ENCODE data around the gene SMIM38. TPM values are rescaled to one million over a fixed set of nuclear protein-coding genes. Genes with fewer than 3 reads are reported as not detected.

Gene SMIM38
- polyA plus RNA-seq (2012; ENCODE audit: insufficient read length, low read depth), result 0.11 TPM

GRCh38 chr11:69155302-69156234 is at the start of gene SMIM38:
SMIM38 (plus strand) TSS chr11:69155935; CDS start chr11:69157847, 1,912 bp downstream.
- TF ChIP-seq SIN3A (IDR thresholded peaks at IDR 0.05; ENCODE audit: borderline replicate concordance, insufficient read depth, low read length), result no peak
- TF ChIP-seq TAF1 (IDR thresholded peaks at IDR 0.05; ENCODE audit: borderline replicate concordance, insufficient read depth, low read length), result no peak
- TF ChIP-seq, protein P1, sequence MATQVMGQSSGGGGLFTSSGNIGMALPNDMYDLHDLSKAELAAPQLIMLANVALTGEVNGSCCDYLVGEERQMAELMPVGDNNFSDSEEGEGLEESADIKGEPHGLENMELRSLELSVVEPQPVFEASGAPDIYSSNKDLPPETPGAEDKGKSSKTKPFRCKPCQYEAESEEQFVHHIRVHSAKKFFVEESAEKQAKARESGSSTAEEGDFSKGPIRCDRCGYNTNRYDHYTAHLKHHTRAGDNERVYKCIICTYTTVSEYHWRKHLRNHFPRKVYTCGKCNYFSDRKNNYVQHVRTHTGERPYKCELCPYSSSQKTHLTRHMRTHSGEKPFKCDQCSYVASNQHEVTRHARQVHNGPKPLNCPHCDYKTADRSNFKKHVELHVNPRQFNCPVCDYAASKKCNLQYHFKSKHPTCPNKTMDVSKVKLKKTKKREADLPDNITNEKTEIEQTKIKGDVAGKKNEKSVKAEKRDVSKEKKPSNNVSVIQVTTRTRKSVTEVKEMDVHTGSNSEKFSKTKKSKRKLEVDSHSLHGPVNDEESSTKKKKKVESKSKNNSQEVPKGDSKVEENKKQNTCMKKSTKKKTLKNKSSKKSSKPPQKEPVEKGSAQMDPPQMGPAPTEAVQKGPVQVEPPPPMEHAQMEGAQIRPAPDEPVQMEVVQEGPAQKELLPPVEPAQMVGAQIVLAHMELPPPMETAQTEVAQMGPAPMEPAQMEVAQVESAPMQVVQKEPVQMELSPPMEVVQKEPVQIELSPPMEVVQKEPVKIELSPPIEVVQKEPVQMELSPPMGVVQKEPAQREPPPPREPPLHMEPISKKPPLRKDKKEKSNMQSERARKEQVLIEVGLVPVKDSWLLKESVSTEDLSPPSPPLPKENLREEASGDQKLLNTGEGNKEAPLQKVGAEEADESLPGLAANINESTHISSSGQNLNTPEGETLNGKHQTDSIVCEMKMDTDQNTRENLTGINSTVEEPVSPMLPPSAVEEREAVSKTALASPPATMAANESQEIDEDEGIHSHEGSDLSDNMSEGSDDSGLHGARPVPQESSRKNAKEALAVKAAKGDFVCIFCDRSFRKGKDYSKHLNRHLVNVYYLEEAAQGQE (IDR thresholded peaks at IDR 0.05; ENCODE audit: insufficient read depth in 1 of 2, low read depth in 2 of 2, low read length in 2 of 2), result no peak
- no peak for TF ChIP-seq FOXP2 (optimal IDR thresholded peaks at IDR 0.05; ENCODE audit: borderline replicate concordance, extremely low read depth, extremely low read length, insufficient read depth)
- TF ChIP-seq POLR2AphosphoS5 (IDR thresholded peaks at IDR 0.05; ENCODE audit: low read depth, low read length), result no peak

- TF ChIP-seq POLR2AphosphoS5 (IDR thresholded peaks at IDR 0.05; ENCODE audit: low read depth, low read length), result no peak
Measured at GRCh38 chr11:69106031-69106811, 49.5 kb upstream of the SMIM38 start.

GRCh38 chr11:69107413-69107812 is 48.3 kb upstream of the SMIM38 start:
- TF ChIP-seq, protein P1 (IDR thresholded peaks at IDR 0.05; ENCODE audit: insufficient read depth in 1 of 2, low read depth in 2 of 2, low read length in 2 of 2), result no peak
- TF ChIP-seq POLR2AphosphoS5 (IDR thresholded peaks at IDR 0.05; ENCODE audit: low read depth, low read length), result no peak
- TF ChIP-seq FOXP2 (optimal IDR thresholded peaks at IDR 0.05; ENCODE audit: borderline replicate concordance, extremely low read depth, extremely low read length, insufficient read depth), result no peak
- no peak for TF ChIP-seq TAF1 (IDR thresholded peaks at IDR 0.05; ENCODE audit: borderline replicate concordance, insufficient read depth, low read length)
- TF ChIP-seq SIN3A (IDR thresholded peaks at IDR 0.05; ENCODE audit: borderline replicate concordance, insufficient read depth, low read length), result no peak

- TF ChIP-seq FOXP2 (optimal IDR thresholded peaks at IDR 0.05; ENCODE audit: borderline replicate concordance, extremely low read depth, extremely low read length, insufficient read depth) (no peak), POLR2AphosphoS5 (IDR thresholded peaks at IDR 0.05; ENCODE audit: low read depth, low read length) (no peak), SIN3A (IDR thresholded peaks at IDR 0.05; ENCODE audit: borderline replicate concordance, insufficient read depth, low read length) (no peak), TAF1 (IDR thresholded peaks at IDR 0.05; ENCODE audit: borderline replicate concordance, insufficient read depth, low read length) (no peak)
- TF ChIP-seq, protein P1 (IDR thresholded peaks at IDR 0.05; ENCODE audit: insufficient read depth in 1 of 2, low read depth in 2 of 2, low read length in 2 of 2), result no peak
Measured at GRCh38 chr11:69108030-69108429, 47.7 kb upstream of the SMIM38 start.

DNA sequence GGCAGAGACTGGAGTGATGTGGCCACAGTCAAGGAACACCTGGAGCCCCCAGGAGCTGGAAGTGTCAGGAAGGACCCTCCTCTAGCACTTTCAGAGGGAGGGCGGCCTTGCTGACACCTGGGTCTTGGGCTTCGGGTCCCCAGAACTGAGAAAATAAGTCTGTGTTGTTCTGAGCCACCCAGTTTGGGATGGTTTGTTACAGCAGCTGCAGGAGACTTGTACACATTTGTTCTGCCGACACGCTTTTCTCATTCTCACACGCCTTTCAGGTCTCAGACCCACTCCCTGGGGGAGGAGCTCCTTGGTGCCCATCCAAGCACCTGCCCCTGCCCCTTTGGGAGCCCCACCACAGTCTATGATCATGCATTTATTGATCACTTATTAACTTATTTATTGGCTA is 47.2 kb upstream of the SMIM38 start:
- TF ChIP-seq, protein P1 (IDR thresholded peaks at IDR 0.05; ENCODE audit: insufficient read depth in 1 of 2, low read depth in 2 of 2, low read length in 2 of 2), result no peak
- TF ChIP-seq POLR2AphosphoS5 (IDR thresholded peaks at IDR 0.05; ENCODE audit: low read depth, low read length) (no peak), SIN3A (IDR thresholded peaks at IDR 0.05; ENCODE audit: borderline replicate concordance, insufficient read depth, low read length) (no peak), TAF1 (IDR thresholded peaks at IDR 0.05; ENCODE audit: borderline replicate concordance, insufficient read depth, low read length) (no peak), FOXP2 (optimal IDR thresholded peaks at IDR 0.05; ENCODE audit: borderline replicate concordance, extremely low read depth, extremely low read length, insufficient read depth) (no peak)

Measured in PFSK-1 (cell line).